ENCODE data around the gene TMEM127.

TMEM127 gene

DNA sequence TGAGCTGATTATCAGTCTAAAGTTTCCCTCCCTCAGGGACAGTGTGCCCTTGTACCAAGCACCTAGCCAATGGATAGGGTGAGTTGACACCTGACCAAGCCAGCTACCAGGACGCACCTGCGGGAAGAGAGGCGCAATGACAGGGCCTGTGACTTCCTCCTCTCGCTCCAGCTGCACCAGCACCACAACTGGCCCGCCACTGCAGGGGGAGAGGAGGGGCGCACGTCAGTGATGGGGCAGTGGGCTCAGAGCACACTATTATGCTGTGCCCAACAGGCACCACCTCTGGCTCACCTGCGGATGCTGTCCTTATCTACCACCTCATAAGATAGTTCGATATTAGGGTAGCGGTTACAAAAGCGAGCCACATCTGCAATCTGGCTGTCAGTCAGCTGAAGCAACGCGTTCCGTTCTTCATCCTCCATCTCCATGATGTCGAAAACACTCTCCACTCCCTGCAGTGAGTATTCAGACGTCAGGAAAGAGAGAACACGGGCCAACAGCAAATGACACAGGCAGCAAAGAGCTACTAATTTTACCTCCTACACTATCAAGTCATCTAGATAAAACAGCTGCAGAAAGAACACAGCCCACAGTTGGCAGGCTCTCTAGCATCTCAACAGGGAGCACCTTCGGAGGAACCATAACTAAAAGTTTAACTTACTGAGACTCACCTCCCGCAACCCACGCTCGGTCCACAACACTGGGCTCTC is 11.1 kb upstream of the TMEM127 start:
- peak overlapping the region; percentile 46 for H3K27ac Mint-ChIP-seq (ENCODE audit: low read depth)
- H3K36me3 Mint-ChIP-seq (ENCODE audit: insufficient read depth): peaks cover 87% of the 10 kb centered on the region
- no peak overlapping the region for H3K4me3 Mint-ChIP-seq
- DNase-seq (ENCODE audit: low spot score in 2 of 2) (no peak), ATAC-seq (replicated peaks; ENCODE audit: extremely low read depth, poor library complexity, severe bottlenecking) (no peak)
- H3K9me3 Mint-ChIP-seq: no peaks in the 10 kb centered on the region
- no peaks in the 10 kb centered on the region for H3K4me1 Mint-ChIP-seq
- H3K27me3 Mint-ChIP-seq: no peaks in the 10 kb centered on the region

GRCh38 chr2:96274355-96275056 is 8.7 kb upstream of the TMEM127 start:
- H3K36me3 Mint-ChIP-seq (ENCODE audit: insufficient read depth): peaks cover 80% of the 10 kb centered on the region
- H3K27ac Mint-ChIP-seq (ENCODE audit: low read depth): no peak overlapping the region
- DNase-seq (ENCODE audit: low spot score in 2 of 2) (no peak), ATAC-seq (replicated peaks; ENCODE audit: extremely low read depth, poor library complexity, severe bottlenecking) (no peak)
- H3K27me3 Mint-ChIP-seq: no peaks in the 10 kb centered on the region
- no peaks in the 10 kb centered on the region for H3K9me3 Mint-ChIP-seq
- H3K4me1 Mint-ChIP-seq: no peaks in the 10 kb centered on the region
- no peak overlapping the region for H3K4me3 Mint-ChIP-seq

DNA sequence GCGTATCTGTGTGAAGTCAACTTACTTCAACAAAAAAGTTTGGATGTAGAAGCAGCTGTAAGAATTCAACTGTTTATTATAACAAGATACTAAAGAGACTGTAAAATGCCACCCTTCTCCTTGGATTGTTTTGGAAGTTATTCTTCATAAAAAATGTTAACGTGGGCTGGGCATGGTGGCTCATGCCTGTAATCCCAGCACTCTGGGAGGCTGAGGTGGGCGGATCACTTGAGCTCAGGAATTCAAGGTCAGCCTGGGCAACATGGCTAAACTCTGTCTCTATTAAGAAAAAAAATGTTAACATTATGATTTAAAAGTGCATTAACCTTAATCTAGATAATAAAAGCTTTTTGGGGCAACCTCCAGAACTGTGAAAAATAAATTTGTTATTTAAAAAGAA is 8.0 kb upstream of the TMEM127 start:
- Mint-ChIP-seq H3K4me1 (peaks cover 2% of the 10 kb centered on the region), H3K27me3 (no peaks in the 10 kb centered on the region), H3K9me3 (no peaks in the 10 kb centered on the region), H3K4me3 (no peak overlapping the region), H3K36me3 (ENCODE audit: insufficient read depth) (peaks cover 81% of the 10 kb centered on the region), H3K27ac (ENCODE audit: low read depth) (no peak overlapping the region)
- DNase-seq (ENCODE audit: low spot score in 2 of 2): no peak
- ATAC-seq (replicated peaks; ENCODE audit: extremely low read depth, poor library complexity, severe bottlenecking): no peak

- DNase-seq (ENCODE audit: low spot score in 2 of 2) (no peak), ATAC-seq (replicated peaks; ENCODE audit: extremely low read depth, poor library complexity, severe bottlenecking) (no peak)
- Mint-ChIP-seq H3K9me3 (no peaks in the 10 kb centered on the region), H3K27ac (ENCODE audit: low read depth) (no peak overlapping the region), H3K4me1 (peaks cover 17% of the 10 kb centered on the region), H3K27me3 (no peaks in the 10 kb centered on the region), H3K36me3 (ENCODE audit: insufficient read depth) (peaks cover 76% of the 10 kb centered on the region), H3K4me3 (no peak overlapping the region)
Observed at GRCh38 chr2:96271995-96272394, 6.2 kb upstream of the TMEM127 start.

GRCh38 chr2:96267159-96267971 is 1.6 kb upstream of the TMEM127 start:
- Mint-ChIP-seq H3K4me3 (peak overlapping the region; percentile 96), H3K27me3 (no peaks in the 10 kb centered on the region), H3K4me1 (peaks cover 41% of the 10 kb centered on the region), H3K27ac (ENCODE audit: low read depth) (peak overlapping the region; percentile 65), H3K36me3 (ENCODE audit: insufficient read depth) (peaks cover 49% of the 10 kb centered on the region), H3K9me3 (no peaks in the 10 kb centered on the region)
- DNase-seq (ENCODE audit: low spot score in 2 of 2) (no peak), ATAC-seq (replicated peaks; ENCODE audit: extremely low read depth, poor library complexity, severe bottlenecking) (no peak)

- no peaks in the 10 kb centered on the region for H3K27me3 Mint-ChIP-seq
- H3K27ac Mint-ChIP-seq (ENCODE audit: low read depth): peak overlapping the region; percentile 87
- H3K9me3 Mint-ChIP-seq: no peaks in the 10 kb centered on the region
- peak in 1 of 2 donors; percentile 14 for DNase-seq (ENCODE audit: low spot score in 2 of 2)
- peaks cover 41% of the 10 kb centered on the region for H3K36me3 Mint-ChIP-seq (ENCODE audit: insufficient read depth)
- peak; percentile 10 for ATAC-seq (replicated peaks; ENCODE audit: extremely low read depth, poor library complexity, severe bottlenecking)
- H3K4me3 Mint-ChIP-seq: peak overlapping the region; percentile 96
- peaks cover 55% of the 10 kb centered on the region for H3K4me1 Mint-ChIP-seq
Observed at GRCh38 chr2:96265349-96265839, 403 bp downstream of the TMEM127 start.

DNA sequence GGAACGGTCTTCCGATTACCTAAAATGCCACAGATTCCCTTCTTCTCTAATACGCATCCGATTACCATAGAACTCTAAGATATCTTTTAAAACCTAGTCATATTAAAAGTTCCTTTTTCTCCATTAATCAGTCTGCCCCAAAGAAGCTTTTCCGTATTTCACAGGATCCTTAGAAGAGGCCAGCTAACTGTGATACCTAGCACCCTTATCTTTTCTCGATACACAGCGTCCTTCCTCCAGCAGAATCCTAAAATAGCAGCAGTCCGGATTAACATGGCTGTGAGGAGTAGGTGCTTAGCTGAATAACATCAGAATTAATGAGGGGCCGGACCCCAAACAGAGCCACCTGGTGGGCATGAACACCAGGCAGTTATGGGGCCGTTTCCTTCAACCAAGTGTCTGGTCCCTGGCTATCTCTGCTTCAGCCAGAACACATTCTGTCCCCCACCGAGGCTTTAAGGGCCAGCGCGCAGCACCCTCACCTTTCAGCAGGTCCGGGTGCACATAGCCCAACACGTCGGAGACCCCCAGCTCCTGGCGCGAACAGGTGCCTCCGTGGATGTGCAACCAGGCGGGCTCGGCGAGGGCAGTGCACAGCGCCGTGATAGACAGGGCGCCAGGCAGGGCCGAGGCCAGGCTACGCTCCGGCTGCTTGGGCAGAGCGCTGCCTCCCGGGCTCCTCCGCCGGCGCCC is 995 bp downstream of the TMEM127 start:
- H3K36me3 Mint-ChIP-seq (ENCODE audit: insufficient read depth): peaks cover 40% of the 10 kb centered on the region
- ATAC-seq (replicated peaks; ENCODE audit: extremely low read depth, poor library complexity, severe bottlenecking): peak; percentile 7
- peaks cover 61% of the 10 kb centered on the region for H3K4me1 Mint-ChIP-seq
- no peaks in the 10 kb centered on the region for H3K9me3 Mint-ChIP-seq
- peak overlapping the region; percentile 96 for H3K4me3 Mint-ChIP-seq
- peak overlapping the region; percentile 87 for H3K27ac Mint-ChIP-seq (ENCODE audit: low read depth)
- DNase-seq (ENCODE audit: low spot score in 2 of 2): peak in 1 of 2 donors; percentile 29
- H3K27me3 Mint-ChIP-seq: no peaks in the 10 kb centered on the region

GRCh38 chr2:96264086-96264485 is 1.7 kb downstream of the TMEM127 start:
- H3K36me3 Mint-ChIP-seq (ENCODE audit: insufficient read depth): peaks cover 36% of the 10 kb centered on the region
- no peaks in the 10 kb centered on the region for H3K9me3 Mint-ChIP-seq
- H3K4me3 Mint-ChIP-seq: peak overlapping the region; percentile 96
- no peaks in the 10 kb centered on the region for H3K27me3 Mint-ChIP-seq
- DNase-seq (ENCODE audit: low spot score in 2 of 2) (no peak), ATAC-seq (replicated peaks; ENCODE audit: extremely low read depth, poor library complexity, severe bottlenecking) (no peak)
- H3K27ac Mint-ChIP-seq (ENCODE audit: low read depth): no peak overlapping the region
- H3K4me1 Mint-ChIP-seq: peaks cover 68% of the 10 kb centered on the region

GRCh38 chr2:96262306-96262705 is 3.5 kb downstream of the TMEM127 start:
- DNase-seq (ENCODE audit: low spot score in 2 of 2): no peak
- no peak overlapping the region for H3K4me3 Mint-ChIP-seq
- H3K27me3 Mint-ChIP-seq: no peaks in the 10 kb centered on the region
- H3K27ac Mint-ChIP-seq (ENCODE audit: low read depth): no peak overlapping the region
- ATAC-seq (replicated peaks; ENCODE audit: extremely low read depth, poor library complexity, severe bottlenecking): no peak
- no peaks in the 10 kb centered on the region for H3K9me3 Mint-ChIP-seq
- H3K4me1 Mint-ChIP-seq: peaks cover 56% of the 10 kb centered on the region
- peaks cover 24% of the 10 kb centered on the region for H3K36me3 Mint-ChIP-seq (ENCODE audit: insufficient read depth)

- Mint-ChIP-seq H3K4me1 (peaks cover 55% of the 10 kb centered on the region), H3K27me3 (no peaks in the 10 kb centered on the region), H3K27ac (ENCODE audit: low read depth) (no peak overlapping the region), H3K36me3 (ENCODE audit: insufficient read depth) (peaks cover 24% of the 10 kb centered on the region), H3K9me3 (no peaks in the 10 kb centered on the region), H3K4me3 (no peak overlapping the region)
- DNase-seq (ENCODE audit: low spot score in 2 of 2) (no peak), ATAC-seq (replicated peaks; ENCODE audit: extremely low read depth, poor library complexity, severe bottlenecking) (no peak)
Observed at GRCh38 chr2:96261328-96262003, 4.3 kb downstream of the TMEM127 start.

DNA sequence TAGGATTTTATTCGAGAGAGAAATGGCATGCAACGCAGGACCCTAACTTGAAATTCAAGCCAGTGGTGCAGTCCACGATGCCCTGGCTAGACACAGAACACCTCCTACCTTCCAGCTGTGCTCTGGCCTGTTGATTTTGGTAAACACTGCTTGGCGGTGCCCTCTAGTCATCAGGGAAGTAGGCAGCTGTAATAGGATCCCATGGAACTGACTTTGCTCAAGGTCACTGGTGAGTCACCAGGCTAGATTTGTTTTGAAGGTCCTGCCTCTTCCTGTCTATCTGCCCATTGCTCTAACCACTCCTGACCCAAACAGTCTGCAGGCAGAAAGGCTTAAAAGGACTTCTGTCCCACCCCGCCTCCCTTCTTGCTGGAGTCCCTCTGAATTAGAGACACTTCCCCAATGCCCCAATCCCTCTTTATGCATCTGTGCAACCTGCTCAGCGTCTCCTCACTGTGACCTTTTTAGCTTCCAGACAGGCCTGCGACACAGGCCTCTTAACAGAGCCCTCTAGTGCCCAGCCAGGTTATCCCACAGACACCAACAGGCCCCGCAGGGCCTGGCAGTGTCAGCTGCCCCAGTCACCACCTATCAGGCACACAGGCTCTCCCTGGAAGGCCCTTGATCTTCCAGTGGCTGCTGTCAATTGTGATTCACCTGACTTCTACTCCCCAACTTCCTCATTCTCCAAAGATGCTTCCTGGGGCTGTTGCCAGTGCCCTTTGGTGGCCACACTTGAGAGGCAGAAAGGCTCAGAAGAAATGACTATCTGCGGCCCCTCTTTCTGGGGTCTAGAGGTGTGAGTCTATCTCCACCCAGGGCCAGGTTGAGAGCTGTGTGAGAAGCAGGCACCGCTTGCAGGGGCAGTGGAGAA is 5.2 kb downstream of the TMEM127 start:
- H3K4me1 Mint-ChIP-seq: peaks cover 52% of the 10 kb centered on the region
- H3K9me3 Mint-ChIP-seq: no peaks in the 10 kb centered on the region
- H3K27me3 Mint-ChIP-seq: no peaks in the 10 kb centered on the region
- H3K36me3 Mint-ChIP-seq (ENCODE audit: insufficient read depth): peaks cover 27% of the 10 kb centered on the region
- ATAC-seq (replicated peaks; ENCODE audit: extremely low read depth, poor library complexity, severe bottlenecking) (no peak), DNase-seq (ENCODE audit: low spot score in 2 of 2) (no peak)
- H3K27ac Mint-ChIP-seq (ENCODE audit: low read depth): no peak overlapping the region
- H3K4me3 Mint-ChIP-seq: no peak overlapping the region

Data from central memory CD8-positive, alpha-beta T cell (primary cell).